HG03378 (cell line): ENCODE measurements around the gene SSH2.

ENCODE experiments used
- ATAC-seq: cut with Tn5 transposase; IDR thresholded peaks from one replicate; pipeline ENCODE4 v1.9.1; 2021; ENCODE audit warnings: mild to moderate bottlenecking, moderate library complexity; ENCODE audit not compliant: unreplicated experiment

The SSH2 gene

DNA sequence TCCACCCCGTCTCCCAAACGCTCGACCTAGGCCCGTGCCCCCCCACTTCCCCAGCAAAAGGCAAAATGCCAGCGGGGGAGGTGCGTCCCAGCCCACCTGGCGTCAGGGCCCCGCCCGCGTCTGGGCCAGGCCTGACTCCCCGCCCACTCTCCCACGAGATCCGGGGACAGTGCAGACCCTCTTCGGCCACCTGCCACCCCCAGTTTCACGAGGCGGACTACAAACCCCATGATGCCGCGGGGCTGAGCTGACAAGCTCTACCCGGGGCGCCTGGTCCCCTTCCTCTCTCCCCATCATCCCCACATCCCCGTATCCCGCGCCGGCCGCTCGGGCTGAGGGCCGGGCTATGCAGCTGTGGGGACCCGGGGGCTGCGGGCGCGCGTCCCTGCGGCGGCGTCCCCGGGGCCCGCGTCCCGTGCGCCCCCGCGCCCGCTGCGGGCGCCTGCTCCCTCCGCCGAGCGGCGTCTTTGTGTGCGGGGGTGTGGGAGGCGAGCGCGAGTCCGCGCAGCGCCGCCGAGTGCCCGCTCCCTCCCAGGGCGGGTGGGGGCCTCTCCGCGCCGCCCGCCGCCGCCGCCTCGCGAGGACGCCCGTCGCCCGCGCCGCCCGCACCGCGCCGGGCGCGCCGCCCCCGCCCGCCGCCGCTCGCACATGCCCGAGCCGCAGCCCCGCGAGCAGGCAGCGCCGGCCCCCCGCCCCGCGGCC lies 337.0 kb downstream of the SSH2 start, which contains the start of gene ANKRD13B:
Gene ANKRD13B (plus strand): TSS at position 283 of the 702 bp plus-strand sequence. CDS start 490 bp downstream, outside the sequence.
- ATAC-seq = no peak

DNA sequence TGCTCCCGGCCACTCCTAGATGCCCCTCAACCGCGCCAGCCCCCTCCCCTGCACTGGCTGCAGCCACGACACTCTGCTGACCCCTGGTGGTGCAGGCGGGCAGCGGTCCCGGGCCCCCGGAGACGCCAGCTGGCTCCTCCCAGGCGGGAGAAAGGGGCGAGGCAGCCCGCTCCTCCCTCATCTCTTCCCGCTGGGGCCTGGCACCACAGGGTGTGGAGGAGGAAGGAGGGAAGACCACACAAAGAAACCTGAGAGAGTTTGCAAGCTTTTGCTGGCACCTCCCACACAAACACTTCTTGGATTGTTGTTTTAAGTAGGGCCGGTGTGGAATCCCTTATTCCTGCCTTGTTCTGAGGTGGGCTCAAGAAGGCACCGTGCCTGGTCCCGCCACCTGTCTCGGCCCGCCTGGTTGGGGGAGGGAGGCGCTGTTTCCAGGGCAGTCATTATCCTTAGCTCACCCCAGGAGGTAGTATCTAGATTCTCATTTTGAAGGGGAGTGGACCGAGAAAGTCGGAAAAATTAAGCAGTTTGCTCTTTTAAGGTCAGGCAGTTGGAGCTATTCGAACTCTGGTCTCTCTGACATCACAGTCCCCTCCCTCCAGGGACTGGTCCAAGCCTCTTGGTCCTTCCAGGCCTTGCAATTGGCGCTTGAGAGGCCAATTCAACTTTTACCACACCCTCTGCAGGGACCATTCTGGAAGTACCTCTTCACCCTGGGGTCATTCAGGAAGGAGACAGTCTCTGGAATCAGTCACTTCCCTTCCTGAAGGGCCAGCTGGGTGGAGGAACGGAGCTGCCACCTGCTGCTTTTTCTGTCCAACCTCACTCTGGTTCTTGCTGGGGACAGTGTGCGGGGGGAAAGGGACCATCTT lies 338.1 kb downstream of the SSH2 start:
- ATAC-seq = no peak

DNA sequence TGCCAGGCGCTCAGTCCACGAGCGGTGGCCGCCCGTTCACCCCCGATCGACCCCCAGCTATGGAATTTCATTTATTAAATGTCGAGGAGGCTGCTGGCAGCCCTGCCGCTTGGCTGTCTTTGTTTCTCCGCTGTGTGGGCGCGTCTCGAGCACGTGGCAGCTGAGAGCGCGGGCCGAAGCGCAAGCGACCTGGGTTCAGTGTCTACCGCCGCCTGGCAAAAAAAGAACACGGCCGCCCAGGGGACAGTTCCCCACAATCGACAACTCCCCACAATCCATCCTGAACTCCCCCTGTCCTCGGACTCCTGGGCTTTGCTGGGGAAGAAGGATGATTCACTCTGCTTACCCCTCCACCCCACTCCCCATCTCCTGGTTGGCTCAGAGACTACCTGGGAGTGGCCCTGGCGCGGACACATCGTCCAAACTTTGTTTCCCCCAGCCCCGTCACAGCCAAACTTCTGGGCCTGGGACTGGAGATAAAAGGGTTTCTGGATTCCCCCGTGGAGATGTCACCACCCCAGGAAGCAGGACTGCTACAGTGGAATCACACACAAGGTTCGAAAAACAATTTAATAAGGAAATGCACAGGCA lies 338.8 kb downstream of the SSH2 start:
- ATAC-seq = no peak

DNA sequence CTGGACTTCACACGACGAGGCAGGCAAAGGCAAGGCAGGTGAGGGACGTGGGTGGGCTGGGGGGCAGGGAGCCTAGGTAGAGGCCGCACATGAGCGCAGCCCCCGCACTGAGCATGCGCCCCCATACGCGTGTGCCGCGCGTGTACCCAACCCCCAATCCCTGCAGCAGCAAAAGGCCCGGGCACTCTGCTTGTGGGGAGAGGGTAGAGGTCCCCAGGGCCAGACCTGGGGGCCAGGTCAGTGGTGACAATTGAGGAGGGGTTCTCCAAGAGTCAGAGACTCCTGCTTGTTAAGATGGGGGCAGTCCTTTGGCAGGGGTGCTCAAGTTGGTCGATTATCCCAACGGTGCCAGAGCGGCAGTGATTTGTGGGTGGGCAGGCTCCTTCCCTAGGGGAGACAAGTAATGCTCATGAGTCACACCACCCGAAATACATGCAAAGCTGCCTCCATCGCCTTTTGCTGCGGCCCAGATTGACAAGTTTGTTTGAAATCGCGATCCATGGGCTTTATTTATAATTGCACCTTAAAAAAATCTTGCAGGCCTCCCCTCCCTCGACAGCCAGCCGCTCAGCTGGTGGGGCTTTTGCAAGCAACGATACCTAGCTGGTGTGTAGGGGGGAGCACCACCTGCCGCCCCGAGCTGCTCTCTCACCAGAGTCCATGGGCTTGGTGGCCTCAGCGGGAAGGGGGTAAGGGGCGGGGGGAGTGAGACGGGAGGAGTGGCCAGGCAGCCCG lies 339.4 kb downstream of the SSH2 start:
- ATAC-seq = no peak

DNA sequence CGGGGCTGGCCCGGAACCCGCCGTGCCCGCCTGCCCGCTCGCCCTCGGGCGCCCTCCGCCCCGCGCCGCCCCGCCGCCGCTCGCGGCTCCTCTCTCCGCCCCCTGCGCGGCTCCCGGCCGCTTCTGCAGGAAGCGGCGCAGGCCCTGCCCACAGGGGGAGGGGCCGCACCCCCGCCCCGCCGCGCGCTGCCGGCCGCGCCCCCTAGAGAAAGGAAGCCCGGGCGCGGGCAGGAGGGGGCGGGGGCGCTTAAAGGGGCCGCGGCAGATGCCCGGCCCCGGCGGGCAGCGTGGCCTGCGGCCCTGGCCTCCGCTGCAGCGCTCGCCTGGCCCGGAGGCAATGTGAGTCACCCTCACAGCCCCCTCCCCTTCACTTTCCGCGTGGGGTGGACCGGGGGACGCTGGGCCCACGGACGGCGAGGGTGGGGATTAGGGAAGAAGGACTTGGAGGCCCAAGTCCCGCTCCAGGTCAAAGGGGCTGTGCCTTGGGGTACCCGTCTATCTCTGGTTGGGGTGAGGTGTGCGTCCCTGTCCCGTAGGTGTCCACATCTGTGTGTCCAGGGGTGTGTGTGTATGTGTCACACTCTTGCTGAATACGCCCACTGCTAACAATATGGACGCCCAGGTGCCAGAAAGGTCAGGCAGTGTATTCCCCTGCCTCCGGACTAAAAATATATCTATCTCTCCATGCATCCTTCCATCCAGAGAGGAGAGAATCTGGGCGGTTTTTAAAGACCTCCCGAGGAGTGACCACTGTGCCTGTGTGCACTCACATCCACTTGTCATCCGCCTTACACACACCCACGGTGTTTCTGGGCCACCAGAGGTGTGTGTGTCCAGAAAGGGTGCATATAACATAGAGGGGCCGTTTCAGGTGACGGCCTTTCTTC lies 340.3 kb downstream of the SSH2 start, which contains the start of gene GIT1:
Gene GIT1 (minus strand): TSS at position 125 of the 887 bp plus-strand sequence. CDS start 270 bp downstream, outside the sequence.
- no peak for ATAC-seq

DNA sequence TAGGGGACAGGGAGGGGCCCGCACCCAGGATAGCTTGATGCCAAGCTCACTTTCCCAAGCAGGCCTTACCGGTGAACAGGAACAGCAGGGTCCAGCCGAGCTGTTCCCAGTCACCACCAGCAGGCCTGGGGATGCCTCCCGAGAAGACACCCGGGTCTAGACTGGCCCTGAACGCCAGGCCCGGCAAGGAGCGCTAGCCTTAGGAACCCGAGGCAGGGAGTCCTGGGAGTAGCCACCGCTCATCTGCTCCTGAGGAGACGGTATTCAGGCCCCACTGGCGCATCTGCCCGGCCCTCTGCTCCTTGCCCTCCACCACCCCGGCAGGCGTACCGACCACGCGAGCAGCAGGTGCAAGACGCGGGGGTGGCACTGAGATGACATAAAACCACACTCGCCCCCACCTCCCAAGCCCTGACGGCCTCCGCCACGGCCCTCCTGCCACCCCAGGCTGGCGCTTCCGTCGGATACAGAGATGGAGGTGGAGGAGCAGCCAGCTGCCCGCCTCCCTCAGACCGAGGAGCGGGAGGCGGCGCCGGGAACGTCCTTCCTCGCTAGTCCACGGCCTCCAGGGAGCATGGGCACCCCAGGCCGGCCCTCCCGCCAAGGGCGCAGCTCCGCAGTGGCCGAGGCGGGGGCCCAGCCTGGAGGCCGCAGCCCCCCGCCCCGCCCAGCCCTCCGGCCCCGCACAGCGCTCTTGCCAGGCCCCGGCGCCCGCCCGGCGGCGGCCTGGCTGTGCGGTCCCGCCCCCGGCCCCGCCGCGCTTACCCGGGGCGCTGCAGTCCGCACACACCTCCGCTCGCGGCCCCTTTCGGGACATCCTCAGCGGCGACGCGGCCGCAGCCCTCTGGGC lies 341.2 kb downstream of the SSH2 start:
- ATAC-seq = no peak

DNA sequence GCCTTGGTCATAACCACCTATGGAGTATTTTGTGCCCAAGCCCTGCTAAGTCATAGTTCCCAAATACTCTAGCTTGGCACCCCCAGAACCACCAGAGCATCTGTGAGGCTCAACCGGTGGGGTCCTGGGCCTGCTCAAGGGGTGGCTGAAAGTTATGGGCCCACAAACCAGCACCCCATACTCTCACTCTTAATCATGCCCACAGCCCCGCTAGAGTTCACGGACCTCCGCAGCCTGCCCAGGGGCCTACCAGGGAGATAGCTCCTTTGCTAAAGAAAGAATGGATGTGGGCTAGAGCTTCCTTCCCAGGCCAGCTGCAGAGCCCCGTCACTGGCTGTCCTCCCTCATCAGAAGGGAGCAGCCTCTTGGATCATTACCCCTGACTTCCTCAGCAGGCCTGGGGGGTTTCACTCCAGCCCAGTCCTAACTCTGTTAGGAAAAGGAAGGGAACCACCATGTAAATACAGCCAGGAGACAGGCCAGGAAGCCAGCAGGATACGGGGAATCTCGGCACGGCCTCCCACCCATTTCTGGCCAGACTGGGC lies 341.9 kb downstream of the SSH2 start:
- ATAC-seq = no peak

DNA sequence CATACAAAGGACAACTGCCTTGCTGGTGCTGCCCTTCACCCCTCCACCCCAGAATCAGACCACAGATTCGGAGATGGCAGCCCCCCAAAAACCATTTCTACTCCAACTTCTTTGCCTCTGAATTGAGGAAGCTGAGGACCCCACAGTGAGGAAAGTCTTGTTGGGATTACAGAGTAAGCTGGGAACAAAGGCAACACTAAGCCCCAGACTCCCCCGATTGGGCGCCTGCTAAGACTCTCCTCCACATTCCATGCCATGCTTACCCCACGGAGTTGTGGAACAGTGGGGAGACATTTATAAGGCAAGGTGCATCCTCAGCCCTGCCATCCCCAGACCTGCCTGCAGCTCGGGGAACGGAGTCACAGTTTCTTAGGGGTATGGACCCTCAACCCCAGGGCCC lies 342.4 kb downstream of the SSH2 start:
- no peak for ATAC-seq

DNA sequence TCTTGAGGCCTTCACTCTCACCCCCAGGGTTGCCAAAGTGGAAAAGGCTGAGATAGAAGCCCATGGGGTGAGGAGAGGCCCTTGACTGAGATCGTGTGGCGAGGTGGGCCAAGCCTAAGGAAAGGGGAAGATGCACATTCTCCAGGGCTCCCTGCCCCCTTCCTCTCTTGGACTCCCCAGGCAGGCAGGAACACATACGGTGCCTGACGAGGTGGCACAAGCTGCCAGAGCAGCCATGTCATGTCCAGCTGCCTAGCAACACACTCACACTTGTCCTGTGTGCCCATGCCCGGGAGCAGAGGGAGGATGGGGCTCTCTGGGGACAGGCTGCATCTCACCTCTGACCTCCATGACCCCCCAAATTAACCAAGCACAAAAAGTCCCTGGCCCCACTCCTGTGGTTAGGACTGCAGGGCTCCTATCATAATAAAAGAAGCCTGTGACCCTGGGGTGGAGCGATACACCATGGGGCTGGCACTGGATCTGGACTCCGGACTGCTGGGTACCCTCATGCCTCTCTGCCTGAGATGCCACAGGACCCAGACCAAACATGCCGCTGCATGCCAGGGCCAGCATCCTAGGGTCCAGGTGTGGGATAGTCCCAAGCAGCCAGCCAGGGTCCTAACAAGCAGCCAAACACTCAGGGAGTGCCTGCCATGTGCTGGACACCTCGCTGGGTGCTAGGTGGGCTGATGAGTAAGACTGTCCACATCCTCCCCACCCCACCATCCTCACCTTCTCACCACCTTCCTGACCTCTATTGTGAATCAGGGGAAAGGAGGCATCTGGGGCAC lies 343.2 kb downstream of the SSH2 start:
- ATAC-seq = no peak

DNA sequence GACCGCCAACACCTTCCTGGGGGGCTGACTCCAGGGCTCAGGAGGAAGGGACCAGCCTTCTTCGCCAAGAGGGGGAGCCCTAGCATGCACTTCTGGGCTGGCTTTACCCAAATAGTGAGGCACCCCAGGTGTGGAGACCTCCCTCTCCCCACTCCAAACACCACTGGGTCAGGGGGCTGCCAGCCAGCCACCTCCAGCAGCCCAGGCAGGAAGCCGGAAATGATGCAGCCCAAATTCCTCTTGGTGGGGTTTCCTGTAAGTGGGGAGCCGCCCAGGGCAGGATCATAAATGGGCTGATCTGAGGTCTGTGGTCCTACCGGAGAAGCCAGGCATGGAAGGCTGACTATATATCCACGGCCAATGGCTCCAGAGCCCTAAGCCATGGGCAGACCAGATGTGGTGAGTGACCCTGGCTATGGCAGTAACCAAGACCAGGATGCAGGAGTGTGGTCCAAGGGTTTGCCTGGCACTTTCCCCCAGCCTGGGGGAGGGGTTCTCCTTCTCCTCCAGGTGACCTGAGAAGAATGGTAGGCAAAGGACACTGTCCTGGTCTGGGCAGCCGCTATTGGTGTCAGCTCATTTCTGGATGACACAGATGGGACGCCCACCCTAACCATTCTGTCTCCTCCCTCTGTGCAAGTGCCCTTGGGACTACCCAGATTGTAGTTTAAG lies 344.8 kb downstream of the SSH2 start:
- ATAC-seq = no peak

DNA sequence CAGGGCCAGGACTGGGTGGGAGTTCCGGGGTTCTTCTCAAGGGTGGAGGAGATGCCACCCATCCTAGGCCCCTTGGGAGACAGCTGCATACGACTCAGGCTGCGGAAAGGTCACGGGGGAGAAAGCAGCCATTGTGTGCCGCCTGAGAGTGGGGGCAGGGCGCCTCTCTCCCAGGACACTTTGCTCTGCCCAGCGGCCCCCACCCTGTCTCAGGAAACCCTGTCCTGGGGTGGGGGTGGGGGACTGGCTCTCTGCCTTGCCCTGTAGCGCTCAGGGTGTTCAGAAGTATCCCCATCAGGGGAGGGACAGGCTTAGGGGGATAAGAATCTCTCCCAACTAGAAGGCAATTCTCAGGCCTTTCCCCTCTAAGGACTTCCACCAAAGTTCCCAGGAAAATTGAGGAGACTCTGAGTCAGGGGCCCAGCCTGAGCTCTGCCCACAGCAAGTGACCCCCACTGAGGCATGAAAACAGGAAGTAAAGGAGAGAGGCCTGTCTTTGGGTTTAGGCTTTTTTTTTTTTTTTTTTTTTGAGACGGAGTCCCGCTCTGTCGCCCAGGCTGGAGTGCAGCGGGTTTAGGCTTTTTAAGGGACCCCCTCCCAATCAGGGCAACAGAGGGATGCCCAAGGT lies 345.5 kb downstream of the SSH2 start:
- ATAC-seq = no peak

DNA sequence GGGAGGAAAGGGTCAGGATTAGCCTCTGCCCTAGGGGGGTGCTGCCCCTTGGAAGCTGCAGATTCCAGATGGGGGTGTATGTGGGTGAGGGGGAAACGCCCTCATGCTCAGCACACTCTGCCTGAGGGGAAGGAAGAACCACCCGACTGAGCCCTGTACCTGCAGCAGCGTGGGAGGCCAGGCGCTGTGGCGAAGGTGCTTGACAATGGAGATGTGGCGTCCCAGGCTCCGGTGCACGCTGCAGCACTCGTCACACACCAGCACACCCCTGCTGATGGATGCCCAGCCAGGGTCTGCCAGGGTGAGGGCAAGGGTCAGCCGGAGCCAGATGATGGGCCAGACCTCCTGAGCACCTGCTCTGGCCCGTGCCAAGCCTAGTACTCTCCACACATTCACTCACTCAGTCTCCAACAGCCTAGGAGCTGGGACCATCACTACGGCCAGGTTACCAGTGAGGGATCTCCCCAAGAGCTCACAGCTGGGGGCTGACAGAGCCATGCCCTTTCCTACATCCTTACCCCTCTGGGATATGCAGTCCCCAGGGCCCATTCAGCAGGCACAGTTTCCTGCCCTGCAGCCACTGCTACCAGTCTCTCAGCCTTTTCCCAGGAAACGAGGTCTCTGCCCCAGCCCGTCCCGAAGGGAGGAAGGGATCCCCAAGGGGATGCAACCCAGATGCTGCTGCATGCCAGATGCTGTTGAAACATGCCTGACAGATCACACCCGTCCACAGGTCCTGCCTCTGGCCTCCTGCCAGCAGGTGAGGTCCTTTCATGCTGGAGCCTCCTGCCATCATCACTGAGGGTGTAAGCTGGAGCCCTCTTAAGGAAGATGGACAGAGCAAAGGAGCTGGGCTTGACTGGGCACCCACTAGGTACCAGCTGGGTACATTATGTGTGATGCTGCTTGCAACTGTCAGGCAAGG lies 346.4 kb downstream of the SSH2 start:
- no peak for ATAC-seq

DNA sequence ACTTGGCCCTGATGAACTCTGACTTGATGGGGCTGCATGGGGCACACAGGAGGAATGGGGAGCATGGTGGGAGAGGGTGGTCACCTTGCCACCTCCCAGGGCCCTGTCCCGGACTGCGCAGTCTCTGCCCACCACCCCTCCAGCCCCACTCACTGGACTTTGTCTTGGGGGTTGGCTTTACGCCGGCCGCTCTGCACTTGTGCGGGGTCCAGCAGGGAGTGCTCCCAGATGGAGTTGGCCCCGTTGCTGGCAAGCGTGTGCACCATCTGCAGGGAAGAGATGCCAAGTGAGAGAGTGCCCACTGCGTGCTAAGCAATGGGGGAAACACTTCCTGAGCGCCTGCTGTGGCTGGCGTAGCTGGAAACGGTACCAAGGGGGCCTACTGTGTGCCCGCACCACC lies 347.3 kb downstream of the SSH2 start:
- no peak for ATAC-seq

DNA sequence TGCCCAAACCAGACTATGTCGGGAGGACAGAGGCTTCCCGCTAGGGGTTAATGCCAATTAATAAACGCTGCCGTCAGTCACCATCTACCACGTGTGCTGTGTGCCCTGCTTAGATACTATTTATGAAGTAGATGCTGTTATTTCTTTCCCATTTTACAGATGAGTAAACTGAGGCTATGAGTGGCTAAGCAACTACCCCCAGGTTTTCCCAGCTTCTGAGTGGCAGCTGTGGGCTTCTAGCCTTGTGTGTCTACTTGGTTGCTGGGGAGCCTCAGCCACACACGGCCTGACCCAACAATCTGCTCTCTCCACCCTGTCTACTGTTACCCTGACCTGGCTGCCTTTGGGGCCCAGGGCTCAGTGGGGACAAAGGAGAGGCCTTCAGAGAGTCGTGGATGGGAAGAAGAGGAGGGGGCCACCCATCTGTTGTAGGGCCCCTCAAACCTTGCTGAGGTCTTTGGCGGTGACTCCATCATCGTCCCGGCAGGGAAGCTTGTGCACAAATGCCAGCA lies 347.7 kb downstream of the SSH2 start:
- no peak for ATAC-seq

DNA sequence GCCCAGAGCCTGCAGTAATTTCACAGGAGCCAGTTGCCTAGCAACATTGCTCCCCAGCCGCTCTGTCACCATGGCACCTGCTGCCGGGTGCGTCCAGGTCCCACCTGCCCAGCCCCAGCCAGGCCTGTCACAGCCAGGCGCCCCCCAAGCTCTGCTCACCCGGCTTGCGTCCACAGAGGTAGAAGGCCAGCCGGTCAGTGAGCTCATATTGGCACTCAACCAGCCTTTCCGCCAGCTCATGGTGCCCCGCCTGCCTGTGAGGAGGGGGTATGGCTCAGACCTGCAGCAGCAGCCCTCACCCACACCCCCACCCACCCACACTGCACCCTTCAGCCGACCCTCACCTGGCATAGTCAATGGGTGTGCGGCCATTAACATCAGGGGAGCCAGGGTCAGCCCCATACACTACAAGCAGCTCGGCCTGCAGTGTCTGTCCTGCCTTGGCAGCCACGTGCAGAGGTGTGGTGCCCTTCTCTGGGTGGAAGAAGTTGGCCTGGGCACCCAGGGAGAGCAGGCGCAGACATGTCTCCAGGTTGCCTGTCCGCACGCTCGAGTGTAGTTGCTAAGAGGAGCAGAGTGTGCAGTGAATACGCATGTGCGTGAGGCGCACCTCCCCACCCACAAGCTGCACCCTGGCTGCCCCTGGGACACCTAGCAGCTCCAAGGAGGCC lies 348.3 kb downstream of the SSH2 start:
- ATAC-seq = no peak
